A549 (cell line): ENCODE data around the gene RAB11FIP4.

ENCODE experiments used
- BHLHE40 ChIP-seq: IDR thresholded peaks from 2 replicates; pipeline ENCODE4 v1.6.1; 2012; ENCODE audit warnings: low read depth, low read length, inconsistent platforms
- CHD2 ChIP-seq: fragments of 150-350 bp; IDR thresholded peaks from 2 replicates; pipeline ENCODE4 v1.6.1; 2014; ENCODE audit warnings: low read length; ENCODE audit not compliant: partially characterized antibody
- CTCF ChIP-seq: fragments of >200 bp; sonication (Bioruptor Twin); formaldehyde crosslinking; IDR thresholded peaks from 3 replicates; pipeline ENCODE4 v1.5.1; 2016
- ELK1 ChIP-seq: fragments of 150-350 bp; IDR thresholded peaks from 2 replicates; pipeline ENCODE4 v1.6.1; 2014; ENCODE audit warnings: low read depth, mild to moderate bottlenecking, low read length
- EP300 ChIP-seq, 2 experiments: fragments of >200 bp; sonication (Bioruptor Twin); formaldehyde crosslinking; IDR thresholded peaks; 2 replicates in 1 of 2; 3 replicates in 1 of 2; pipeline ENCODE4 v1.6.1; 2016 to 2017
- ESRRA ChIP-seq: fragments of 150-350 bp; IDR thresholded peaks from 2 replicates; pipeline ENCODE4 v1.6.1; 2014; ENCODE audit warnings: mild to moderate bottlenecking, low read length, borderline replicate concordance
- JUNB ChIP-seq: fragments of >200 bp; sonication (Bioruptor Twin); formaldehyde crosslinking; IDR thresholded peaks from 2 replicates; pipeline ENCODE4 v1.6.1; 2016
- MAFK ChIP-seq: fragments of 450-650 bp; IDR thresholded peaks from 2 replicates; pipeline ENCODE4 v1.6.1; 2014; ENCODE audit not compliant: partially characterized antibody
- MYC ChIP-seq: IDR thresholded peaks from 2 replicates; pipeline ENCODE4 v1.6.1; 2012; ENCODE audit warnings: mild to moderate bottlenecking, inconsistent platforms, low read length, improper control_type of control experiment, borderline replicate concordance
- TP53 ChIP-seq: fragments of 250-450 bp; sonication (Bioruptor Pico); IDR thresholded peaks from 2 replicates; pipeline ENCODE4 v1.5.0; 2021; ENCODE audit warnings: mild to moderate bottlenecking, moderate library complexity
- TF ChIP-seq, protein P1 (sequence below): fragments of 450-650 bp; IDR thresholded peaks from 2 replicates; pipeline ENCODE4 v1.6.1; 2014; ENCODE audit warnings: antibody characterized with exemption
- TF ChIP-seq, protein P2 (sequence below): IDR thresholded peaks from 2 replicates; pipeline ENCODE4 v1.6.1; 2012

DNA sequence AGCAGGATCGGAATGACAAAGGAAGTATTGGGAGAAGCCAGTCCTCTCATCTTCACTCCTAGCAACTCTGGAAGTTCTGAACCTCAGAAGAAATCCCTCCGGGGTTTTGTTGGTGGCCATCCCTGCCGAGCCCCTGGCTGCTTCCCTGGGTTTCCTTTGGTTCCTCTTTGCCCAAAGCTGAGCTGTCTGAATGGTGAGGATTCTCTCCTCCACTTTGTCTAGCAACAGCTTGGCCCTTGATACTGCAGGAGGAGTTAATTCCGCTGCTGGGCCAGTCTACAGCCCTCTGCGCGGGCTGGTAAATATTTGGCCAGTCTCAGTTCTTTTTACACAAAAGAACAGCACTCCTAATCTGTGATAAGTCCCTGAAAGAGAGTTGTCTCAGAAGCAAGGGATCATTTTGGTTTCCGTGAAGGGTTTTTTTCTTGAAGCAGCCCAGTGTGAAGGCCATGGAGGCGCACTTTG, 170.9 kb downstream of the RAB11FIP4 start:
- TF ChIP-seq ESRRA (no peak), CHD2 (no peak), EP300 (IDR thresholded peaks at IDR 0.05) (no peak), CTCF (no peak), JUNB (no peak), ELK1 (no peak), MAFK (no peak), MYC (no peak), BHLHE40 (no peak), TP53 (CRISPR knock-in tag) (no peak)
- TF ChIP-seq, protein P1, sequence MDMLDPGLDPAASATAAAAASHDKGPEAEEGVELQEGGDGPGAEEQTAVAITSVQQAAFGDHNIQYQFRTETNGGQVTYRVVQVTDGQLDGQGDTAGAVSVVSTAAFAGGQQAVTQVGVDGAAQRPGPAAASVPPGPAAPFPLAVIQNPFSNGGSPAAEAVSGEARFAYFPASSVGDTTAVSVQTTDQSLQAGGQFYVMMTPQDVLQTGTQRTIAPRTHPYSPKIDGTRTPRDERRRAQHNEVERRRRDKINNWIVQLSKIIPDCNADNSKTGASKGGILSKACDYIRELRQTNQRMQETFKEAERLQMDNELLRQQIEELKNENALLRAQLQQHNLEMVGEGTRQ: no peak
- TF ChIP-seq, protein P2, sequence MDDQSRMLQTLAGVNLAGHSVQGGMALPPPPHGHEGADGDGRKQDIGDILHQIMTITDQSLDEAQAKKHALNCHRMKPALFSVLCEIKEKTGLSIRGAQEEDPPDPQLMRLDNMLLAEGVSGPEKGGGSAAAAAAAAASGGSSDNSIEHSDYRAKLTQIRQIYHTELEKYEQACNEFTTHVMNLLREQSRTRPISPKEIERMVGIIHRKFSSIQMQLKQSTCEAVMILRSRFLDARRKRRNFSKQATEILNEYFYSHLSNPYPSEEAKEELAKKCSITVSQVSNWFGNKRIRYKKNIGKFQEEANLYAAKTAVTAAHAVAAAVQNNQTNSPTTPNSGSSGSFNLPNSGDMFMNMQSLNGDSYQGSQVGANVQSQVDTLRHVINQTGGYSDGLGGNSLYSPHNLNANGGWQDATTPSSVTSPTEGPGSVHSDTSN: no peak
